Measurements from ENCODE around the gene ENO2.
A peak's percentile ranks its signal among the peaks of the same experiment; 100 is the strongest.
"Not testable (repeated sequence)": the region's sequence is repeated elsewhere in the genome, so short reads cannot be mapped to it uniquely, and the experiment has no call there.

ENO2 gene

DNA sequence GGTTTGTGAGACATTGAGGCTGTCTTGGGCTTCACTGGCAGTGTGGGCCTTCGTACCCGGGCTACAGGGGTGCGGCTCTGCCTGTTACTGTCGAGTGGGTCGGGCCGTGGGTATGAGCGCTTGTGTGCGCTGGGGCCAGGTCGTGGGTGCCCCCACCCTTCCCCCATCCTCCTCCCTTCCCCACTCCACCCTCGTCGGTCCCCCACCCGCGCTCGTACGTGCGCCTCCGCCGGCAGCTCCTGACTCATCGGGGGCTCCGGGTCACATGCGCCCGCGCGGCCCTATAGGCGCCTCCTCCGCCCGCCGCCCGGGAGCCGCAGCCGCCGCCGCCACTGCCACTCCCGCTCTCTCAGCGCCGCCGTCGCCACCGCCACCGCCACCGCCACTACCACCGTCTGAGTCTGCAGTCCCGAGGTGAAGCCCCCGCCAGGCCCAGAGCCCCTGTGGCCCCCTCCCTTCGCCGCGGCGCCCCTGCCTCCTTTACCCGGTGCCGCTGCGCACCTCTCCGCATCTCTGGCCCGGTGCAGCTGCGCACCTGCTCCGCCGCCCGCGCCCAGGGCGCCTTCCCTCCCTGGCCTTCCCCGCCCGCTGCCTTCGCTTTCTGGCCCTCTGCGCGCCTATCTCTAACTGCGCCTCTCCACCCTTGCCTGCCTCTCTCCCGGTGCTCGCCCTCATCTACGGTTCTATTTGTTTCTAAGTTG is at the start of gene ENO2:
ENO2 (plus strand) TSS at position 335 of the 701 bp plus-strand sequence. CDS start 1,253 bp downstream, outside the sequence.
- DNase-seq = peak; percentile 86

DNA sequence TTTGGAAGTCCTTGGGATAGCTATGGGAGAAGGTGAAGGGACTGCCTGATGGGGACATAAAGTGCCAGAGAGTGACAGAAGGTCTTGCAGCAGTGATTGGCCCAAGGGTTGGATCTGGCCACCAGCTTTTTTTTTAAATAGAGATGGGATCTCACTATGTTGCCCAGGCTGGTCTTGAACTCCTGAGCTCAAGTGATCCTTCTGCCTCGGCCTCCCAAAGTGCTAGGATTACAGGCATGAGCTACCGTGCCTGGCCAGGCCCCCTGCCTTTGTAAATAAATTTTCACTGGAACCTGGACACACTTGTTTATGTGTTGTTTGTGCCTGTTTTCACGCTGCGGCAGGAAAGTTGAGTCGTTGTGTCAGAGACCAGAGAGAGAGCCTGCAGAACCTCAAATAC is 49.1 kb upstream of the ENO2 start:
- not testable (repeated sequence) for DNase-seq

DNA sequence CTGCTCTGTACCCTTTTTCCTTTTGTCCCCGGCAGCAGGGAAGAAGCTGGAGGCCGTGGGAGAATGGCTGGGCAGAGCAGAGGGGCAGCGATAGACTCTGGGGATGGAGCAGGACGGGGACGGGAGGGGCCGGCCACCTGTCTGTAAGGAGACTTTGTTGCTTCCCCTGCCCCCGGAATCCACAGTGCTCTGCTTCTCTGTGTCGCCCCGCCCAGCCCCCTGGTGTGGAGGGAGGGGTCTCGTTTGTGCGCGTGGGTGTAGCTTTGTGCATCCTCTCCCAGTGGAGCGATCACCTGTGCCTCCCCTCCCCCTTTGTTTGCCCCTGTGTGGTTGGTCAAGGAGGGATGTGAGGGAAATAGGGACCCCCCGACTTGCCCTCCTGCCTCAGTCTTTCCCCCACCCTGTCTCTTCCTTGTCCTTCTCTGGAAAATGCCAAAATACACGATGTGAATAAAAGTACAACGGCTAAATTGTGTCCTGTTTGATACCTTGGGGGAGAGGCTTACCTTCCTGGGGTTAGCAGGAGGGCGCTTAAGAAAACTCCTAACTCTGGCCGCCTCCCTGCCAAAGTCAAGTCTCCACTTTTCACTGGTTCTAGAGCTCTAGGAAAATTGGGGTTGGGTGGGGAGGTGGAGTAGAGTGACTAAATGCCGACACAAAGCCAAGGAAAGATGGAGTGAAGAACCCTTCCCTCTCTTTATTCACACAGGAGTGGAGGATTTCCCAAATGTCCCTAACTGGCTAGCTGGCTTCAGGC is 48.0 kb upstream of the ENO2 start:
- DNase-seq = peak; percentile 29

DNA sequence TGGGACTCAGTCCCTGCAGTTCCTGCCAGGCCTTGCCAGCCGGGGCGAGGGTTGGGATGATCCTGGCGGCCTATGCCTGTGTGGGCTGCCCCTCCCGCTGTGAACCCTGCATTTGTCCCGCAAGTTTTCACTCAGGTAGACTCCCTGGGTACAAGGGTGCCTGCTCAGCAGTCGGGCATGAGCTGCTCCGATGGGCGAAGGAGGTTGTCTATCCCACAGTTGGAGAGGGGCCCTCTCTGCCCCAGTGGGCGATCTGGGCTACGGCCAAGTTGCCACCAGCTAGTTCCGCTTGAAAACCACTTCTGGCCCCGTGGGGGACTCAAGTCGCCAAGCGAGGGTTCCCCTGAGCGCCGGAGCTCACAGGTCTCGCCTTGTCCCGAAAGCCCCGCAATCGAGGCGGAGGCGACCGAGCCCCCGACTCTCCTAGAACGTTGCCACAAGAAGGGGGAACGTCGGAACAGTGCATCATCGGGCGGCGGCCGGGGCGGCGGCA is 47.4 kb upstream of the ENO2 start:
- no peak for DNase-seq

DNA sequence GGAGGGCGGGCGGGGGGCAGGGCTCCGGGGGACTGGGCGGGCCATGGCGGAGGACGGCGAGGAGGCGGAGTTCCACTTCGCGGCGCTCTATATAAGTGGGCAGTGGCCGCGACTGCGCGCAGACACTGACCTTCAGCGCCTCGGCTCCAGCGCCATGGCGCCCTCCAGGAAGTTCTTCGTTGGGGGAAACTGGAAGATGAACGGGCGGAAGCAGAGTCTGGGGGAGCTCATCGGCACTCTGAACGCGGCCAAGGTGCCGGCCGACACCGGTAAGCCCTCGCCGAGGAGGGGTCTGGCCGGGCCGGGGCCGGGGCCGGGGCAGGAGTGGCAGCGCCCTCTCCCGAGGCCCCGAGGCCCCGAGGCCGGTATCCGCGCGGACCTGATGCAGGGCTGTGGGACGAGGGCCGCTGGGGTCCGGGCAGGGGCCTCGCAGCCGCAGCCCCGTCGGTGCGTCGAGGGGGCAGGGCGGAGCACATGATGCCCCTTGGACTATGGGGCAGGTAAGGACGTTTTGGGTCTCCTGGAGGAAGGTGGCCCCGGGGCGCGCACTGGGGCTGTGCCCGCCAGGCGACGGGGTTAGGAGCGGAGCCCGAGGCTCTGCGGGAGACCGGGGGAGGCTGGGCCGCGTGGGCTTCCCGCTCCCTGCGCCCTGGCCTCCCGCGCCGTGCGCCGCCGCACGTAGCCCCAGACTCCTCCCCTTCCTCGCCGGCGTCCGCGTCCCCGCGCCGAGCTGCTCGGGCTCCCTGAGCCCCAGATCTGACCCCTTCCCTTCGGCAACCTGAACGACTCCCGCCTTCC is 46.8 kb upstream of the ENO2 start, which contains the start of gene TPI1:
TPI1 (plus strand) TSS at position 119 of the 798 bp plus-strand sequence; CDS start at position 155, 36 bp downstream.
- DNase-seq = peak; percentile 91

DNA sequence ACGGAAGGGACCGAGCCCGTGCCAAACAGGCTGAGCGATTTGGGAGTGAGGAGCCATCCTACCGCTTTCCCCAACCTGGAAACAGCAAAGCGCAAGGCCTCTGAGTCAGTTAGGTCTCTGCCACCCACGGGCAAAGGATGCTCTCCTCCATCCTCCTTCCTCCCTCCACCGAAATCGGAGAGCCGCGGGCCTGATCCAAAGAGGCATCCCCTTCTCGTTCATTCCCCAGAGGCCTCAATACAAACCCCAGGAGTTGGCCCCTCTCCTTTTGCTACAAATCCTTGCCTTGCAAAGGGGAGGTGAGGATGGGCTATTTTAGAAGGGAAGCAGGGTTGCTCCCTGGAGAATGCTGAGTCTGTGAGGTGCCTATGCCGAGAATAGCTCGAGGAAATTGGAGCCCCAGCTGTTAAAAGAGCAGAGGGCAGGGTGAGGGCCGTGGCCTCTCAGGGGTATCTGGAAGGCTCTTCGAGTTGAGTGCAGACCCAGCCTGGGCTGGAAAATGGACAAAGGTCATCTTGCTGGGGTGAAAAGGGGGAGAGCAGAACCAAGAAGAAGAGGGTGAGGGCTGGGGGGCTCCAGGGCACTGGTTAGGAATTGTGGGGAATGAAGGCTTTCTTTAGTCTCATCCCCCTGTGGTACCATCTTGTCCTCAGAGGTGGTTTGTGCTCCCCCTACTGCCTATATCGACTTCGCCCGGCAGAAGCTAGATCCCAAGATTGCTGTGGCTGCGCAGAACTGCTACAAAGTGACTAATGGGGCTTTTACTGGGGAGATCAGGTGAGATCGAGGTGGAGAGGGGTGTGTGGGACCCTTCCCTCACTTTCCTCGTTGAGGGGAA is 46.0 kb upstream of the ENO2 start:
- DNase-seq = no peak

DNA sequence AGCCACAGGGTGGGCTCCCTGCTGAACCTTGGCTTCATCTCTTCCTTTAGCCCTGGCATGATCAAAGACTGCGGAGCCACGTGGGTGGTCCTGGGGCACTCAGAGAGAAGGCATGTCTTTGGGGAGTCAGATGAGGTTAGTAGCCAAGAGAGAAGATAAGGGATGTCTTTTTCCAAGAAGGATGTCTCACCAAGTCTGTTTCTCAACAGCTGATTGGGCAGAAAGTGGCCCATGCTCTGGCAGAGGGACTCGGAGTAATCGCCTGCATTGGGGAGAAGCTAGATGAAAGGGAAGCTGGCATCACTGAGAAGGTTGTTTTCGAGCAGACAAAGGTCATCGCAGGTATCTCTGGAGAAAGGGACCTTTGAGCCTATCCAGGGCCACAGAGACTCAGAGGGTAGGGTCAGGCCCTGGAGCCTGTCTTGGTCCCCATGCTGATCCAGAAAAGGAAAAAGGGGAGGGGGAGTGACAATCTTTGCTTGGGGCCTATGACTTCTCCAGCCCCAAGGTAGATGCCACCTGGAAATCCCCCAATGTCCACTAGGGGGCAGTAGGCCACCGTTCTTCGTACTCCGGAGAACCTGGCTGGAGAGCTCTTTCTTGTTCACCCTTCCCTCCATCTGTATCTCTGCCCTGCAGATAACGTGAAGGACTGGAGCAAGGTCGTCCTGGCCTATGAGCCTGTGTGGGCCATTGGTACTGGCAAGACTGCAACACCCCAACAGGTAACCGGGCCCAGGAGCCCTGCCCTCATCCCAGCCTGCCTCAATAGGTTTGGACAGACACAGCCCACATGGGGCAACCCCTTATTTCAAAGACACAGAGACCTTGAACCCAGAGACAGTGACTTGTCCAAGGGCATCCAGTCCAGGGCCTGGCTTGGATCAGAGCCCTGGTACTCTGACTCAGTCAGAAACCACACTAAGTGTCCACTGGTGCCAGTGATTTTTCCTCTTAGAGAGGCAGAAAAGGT is 45.0 kb upstream of the ENO2 start:
- DNase-seq = peak; percentile 88

DNA sequence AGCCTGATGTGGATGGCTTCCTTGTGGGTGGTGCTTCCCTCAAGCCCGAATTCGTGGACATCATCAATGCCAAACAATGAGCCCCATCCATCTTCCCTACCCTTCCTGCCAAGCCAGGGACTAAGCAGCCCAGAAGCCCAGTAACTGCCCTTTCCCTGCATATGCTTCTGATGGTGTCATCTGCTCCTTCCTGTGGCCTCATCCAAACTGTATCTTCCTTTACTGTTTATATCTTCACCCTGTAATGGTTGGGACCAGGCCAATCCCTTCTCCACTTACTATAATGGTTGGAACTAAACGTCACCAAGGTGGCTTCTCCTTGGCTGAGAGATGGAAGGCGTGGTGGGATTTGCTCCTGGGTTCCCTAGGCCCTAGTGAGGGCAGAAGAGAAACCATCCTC is 44.1 kb upstream of the ENO2 start:
- not testable (repeated sequence) for DNase-seq

DNA sequence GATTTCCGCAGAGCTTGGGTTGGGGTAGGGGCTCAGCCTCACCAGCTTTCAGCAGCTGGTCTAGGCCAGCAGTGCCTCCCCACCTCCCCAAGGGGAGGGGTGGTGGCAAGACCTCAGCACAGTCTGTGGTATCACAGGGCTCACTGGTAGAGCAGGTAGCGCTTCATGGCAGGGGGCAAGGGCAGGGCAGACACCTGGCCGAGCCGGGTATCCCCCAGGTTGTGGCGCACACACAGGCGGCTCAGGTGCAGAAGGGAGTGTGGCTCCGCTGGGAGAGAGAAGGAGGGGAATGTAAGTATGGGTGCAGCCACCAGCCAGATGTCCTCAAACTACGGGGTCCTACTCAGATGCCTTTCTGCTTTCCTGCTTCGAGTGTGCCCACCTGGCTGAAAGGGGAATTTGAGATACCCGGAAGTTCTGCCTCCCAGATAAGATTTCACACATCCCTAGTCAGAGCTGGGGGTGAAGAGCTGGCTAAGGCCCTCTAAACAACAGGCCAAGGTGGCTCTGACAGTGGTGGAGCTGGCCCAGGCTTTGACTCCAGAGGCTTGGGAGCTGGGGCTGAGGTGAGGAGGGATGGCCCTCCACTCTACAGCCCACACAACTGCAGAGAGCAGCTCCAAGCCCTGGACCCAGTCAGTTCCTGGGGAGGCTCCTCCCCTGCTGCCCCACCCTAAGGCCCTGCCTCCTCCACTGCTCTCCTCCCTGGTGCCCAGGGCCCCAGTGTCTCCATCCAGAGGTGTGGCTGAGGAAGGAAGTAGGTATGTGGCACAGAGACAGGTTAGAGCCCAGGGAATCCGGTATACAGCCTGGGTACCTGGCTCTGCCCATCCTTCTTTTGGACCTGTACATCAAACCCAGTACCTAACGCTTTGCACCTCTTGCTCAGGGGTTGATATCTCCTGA is 43.1 kb upstream of the ENO2 start:
- peak; percentile 53 for DNase-seq

DNA sequence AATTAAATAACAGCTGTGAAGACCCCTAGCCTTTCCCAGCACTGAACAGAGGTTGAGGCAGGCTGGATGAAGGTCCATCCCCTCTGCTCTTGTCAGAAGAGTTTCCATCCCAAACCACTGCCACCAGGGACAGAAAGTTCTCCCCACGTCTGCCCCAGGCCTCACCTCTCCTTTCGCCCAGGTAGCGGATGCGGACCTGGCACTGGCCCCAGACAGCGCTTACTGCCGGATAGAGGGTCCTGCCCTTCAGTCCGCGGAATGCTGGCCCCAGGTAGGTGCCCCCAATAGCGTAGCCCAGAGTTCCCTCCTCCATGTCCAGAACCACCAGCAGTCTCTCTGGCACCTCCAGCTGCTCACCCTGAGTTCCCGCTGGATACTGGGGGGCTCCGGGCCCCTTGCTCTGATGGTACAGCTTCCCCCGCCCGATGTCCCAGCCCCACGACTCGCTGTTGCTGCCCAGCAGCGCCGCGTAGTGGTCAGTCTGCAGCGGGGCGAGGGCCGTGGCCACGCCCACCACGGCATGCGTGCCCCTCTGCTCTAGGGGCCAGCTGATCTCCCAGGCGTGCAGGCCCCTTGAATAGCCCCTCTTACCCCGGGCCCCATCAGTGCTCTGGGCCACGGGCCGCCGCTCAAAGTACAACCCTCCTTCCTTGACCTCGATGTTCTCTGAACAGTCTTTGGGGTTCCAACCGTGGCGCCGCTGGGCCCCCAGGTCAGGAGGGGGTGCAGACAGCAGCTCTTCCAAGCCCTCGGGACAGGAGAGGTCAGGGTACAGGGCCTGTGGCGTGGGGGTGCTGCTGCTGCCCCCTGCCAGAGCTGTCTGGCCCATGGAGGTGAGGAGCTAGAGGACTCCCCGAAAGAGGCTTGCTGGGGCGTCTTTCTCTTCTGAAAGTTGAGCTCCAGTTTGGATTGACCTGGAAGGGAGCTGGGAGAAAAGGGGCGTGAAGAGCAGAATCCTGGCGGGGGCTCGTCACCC is 42.0 kb upstream of the ENO2 start:
- DNase-seq = peak; percentile 86

DNA sequence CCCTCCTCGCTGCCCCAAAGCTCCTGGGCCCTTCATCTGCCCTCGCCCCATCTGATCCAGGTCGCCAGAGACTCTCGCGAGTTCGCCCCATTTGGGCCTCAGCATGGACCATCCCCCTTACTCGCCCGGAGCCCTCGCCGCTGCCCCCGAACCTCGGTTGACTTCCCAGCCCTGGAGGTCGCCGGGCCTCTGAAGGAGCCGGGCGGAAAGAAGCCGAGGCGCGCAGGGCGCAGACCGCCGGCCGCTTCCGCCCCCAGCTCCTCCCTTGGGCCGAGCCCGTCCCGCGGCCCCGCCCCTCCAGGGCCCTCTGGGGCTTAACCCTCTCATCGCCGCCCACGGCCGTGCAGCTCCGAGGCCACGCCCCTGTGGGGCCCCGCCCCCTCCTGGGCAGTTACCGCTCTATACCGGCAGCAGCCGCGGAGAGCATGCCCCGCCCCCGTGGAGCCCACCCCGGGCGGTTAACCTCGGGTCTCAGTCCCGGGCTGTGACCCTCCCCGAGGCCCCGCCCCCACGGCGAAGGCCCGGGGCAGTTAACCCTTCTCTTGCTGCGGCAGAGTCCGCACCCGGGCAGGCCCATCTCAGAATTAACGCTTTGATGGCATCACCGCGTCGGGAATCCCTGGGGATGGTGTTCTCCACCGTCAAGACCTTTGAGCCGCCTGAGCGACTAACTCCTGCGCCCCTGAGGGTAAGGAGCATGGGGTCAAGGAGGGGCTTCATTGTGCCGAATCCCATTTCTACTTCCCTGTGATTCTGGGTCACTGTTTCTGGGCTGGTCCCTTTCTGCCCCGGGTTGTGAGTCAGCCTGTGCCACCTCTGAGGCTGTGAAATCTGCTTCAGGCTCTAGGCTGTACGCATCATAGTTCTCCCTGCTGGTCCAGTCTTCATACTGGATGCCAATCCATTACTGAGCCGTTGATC is 41.0 kb upstream of the ENO2 start, which contains the start of gene SPSB2:
SPSB2 (minus strand) TSS at position 210 of the 921 bp plus-strand sequence. CDS start 402 bp downstream, outside the sequence.
- peak; percentile 100 for DNase-seq

DNA sequence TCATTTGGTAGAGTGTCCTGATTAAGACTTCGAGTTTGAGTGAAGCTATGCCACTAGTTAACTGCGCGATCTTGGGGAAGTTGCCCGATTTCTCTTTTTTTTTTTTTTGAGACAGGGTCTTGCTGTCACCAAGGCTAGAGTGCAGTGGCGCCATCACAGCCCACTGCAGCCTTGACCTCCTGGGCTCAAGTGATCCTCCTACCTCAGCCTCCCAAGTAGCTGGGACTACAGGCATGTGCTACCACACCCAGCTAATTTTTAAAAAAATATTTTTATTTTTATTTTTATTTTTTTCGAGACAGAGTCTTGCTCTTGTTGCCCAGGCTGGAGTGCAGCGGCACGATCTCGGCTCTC is 40.4 kb upstream of the ENO2 start:
- DNase-seq = not testable (repeated sequence)

DNA sequence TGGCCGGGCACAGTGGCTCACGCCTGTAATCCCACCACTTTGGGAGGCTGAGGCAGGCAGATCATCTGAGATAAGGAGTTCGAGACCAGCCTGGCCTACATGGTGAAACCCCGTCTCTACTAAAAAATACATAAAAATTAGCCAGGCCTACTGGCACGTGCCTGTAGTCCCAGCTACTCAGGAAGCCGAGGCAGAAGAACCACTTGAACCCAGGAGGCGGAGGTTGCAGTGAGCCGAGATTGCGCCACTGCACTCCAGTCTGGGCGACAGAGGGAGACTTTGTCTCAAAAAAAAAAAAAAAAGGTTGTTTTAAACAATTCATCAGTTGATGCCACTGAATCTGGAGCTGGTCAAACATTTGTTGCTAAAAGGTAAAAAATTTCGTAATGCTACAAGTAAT is 34.6 kb upstream of the ENO2 start:
- DNase-seq = not testable (repeated sequence)

DNA sequence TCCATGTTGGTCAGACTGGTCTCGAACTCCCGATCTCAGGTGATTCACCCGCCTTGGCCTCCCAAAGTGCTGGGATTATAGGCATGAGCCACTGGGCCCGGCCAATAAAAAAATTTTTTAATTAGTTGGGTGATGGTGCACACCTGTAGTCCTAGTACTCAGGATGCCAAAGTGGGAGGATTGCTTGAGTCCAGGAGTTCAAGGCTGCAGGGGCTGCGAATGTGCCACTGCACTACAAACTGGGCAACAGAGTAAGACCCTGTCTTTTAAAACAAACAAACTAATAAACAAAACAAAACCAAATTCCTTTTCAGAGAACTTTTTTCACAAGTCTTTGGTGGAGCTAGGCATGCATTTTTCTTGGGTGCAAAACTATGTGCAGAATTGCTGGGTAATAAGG is 31.1 kb upstream of the ENO2 start:
- no peak for DNase-seq

DNA sequence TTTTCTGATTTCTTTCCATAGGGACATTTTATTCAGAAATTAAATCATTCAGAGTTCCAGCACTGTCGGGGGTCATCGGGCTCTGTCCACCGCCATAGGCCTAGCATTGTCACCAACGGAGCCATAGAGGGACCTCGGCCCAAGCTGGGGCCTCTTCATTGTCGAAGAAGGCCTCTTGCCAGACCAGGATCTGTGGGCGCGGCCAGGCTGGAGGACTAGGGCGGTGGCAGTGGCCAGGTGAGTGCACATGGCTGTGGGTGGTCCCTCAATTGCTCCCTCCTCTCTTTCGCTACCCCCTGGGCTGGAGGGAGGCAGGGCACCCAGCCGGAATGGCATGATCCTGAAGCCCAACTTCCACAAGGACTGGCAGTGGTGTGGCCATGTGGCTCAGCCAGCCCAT is 30.7 kb upstream of the ENO2 start:
- DNase-seq = no peak

DNA sequence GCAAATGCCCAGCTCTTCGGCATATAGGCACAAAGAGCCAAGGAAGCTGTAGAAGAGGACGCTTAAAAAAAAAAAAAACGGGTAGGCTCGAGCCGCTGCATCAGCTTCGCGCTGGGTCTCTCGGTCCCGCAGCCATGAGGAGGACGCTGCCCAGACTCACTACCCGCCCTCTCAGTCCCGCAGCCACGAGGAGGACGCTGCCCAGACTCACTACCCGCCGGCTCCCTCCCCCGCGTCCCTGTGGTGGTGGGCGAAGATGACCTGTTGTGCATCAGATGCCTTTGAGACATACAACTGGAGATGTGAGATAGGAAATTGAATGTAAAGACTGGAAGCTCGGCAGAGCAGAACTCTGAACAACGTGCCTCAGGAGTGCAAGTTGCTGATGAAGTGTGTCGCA is 29.8 kb upstream of the ENO2 start:
- no peak for DNase-seq

Data from NCI-H146 (cell line).